Measurements from ENCODE around the gene NCKAP5. TPM values are rescaled to one million over a fixed set of nuclear protein-coding genes. Genes with fewer than 3 reads are reported as not detected.

NCKAP5 gene
- total and polyA plus RNA-seq, 9 of the 15 experiments (the other 6 are each of a cell fraction or from before 2014, with no cell fraction given): not detected

- TF ChIP-seq SNAPC5 (CRISPR knock-in tag; IDR thresholded peaks at IDR 0.05) (no peak), ZKSCAN8 (CRISPR knock-in tag; IDR thresholded peaks at IDR 0.05) (no peak), SP2 (IDR thresholded peaks at IDR 0.05; ENCODE audit: extremely low read depth, low read depth, low read length, poor library complexity, severe bottlenecking) (no peak)
- TF ChIP-seq, protein P1, sequence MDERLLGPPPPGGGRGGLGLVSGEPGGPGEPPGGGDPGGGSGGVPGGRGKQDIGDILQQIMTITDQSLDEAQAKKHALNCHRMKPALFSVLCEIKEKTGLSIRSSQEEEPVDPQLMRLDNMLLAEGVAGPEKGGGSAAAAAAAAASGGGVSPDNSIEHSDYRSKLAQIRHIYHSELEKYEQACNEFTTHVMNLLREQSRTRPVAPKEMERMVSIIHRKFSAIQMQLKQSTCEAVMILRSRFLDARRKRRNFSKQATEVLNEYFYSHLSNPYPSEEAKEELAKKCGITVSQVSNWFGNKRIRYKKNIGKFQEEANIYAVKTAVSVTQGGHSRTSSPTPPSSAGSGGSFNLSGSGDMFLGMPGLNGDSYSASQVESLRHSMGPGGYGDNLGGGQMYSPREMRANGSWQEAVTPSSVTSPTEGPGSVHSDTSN (CRISPR knock-in tag; IDR thresholded peaks at IDR 0.05; ENCODE audit: low read depth): no peak
- TF ChIP-seq, protein P1 (tag; conservative IDR thresholded peaks at IDR 0.05; ENCODE audit: low read depth): no peak
These were observed 754.8 kb downstream of the NCKAP5 start (continued) for GRCh38 chr2:132813422-132813821.

DNA sequence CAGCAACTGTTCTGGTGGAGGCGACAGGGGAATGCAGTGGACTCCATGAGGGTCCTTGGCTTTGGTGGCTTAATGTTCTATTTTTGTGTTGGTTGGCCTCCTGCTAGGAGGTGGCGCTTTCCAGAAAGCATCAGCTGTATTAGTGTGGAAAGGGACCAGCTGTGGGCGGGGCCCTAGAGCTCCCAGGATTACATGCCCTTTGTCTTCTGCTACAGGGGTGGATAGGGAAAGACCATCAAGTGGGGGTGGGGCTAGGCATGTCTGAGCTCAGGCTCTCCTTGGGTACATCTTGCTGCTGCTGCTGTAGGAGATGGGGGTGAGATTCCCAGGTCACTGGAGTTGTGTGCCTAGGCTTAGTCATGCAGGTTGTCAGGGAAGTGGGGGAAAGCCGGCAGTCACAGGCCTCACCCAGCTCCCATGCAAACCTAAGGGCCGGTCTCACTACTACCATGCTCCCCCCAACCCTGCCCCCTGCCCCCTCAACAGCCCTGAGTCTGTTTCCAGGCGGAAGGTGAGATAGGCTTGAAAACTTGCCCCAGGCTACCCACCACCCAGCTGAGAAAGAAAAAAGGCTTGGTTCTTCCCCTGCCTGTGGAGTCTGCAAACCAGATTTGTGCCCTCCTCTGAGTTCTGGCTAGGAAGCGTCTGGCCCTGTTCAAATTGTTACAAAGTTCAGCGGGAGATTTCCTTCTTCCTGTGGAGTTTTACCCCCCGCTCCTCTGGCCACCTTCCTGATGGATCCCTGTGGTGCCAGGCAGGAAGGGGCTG, 756.9 kb downstream of the NCKAP5 start:
- BruUV-seq (replicated peaks): no TSS peak
- Histone ChIP-seq H3K79me2 (ENCODE audit: control insufficient read depth, insufficient read depth, low read length) (no peaks in the 10 kb centered on the region), H3K27me3 (ENCODE audit: control insufficient read depth in 2 of 2, insufficient read depth in 2 of 2, low read length in 2 of 2) (no peaks in the 10 kb centered on the region), H3K9me3 (replicated peaks; ENCODE audit: control insufficient read depth, insufficient read depth, low read depth, low read length) (no peaks in the 10 kb centered on the region), H3K9me1 (ENCODE audit: control insufficient read depth, insufficient read depth, low read length) (no peaks in the 10 kb centered on the region), H3K4me1 (replicated peaks in 1 of 2; ENCODE audit: control insufficient read depth in 2 of 2, insufficient read depth in 2 of 2, low read length in 2 of 2) (no peaks in the 10 kb centered on the region), H3K4me3 (no peak overlapping the region), H3K27ac (ENCODE audit: extremely low read depth, low read depth, low read length) (no peak overlapping the region), H3K36me3 (ENCODE audit: control insufficient read depth, insufficient read depth, low read length) (no peaks in the 10 kb centered on the region), H3K9ac (ENCODE audit: insufficient read depth in 1 of 2, low read depth in 2 of 2, low read length in 2 of 2) (no peak overlapping the region), H2AFZ (ENCODE audit: low read depth, low read length) (no peak overlapping the region), H4K20me1 (replicated peaks; ENCODE audit: control insufficient read depth, insufficient read depth, low read length) (no peaks in the 10 kb centered on the region), H3K4me2 (ENCODE audit: insufficient read depth, low read length) (no peak overlapping the region)
- TF ChIP-seq ARID3A (IDR thresholded peaks at IDR 0.05; ENCODE audit: borderline replicate concordance, low read depth, low read length) (no peak), MLLT1 (IDR thresholded peaks at IDR 0.05) (no peak)
- ChIA-PET CTCF (ENCODE audit: low intra/inter-chr PET ratio) (no interaction called here), POLR2A (interaction anchor here (0.7 to 1.5 kb wide), 2 partner anchors 8 to 34 kb away, joined by 3 read pairs; no protein-coding TSS in a partner anchor)
- in situ Hi-C loops (cut with MboI): no loop called here
- intact Hi-C loops (cut with micrococcal nuclease): no loop called here
- 0% methylated on average over 7 of the region's 9 CpGs for WGBS (ENCODE audit: insufficient coverage, low coverage, missing lambda C conversion rate)
- FAIRE-seq (no peak), ATAC-seq (no peak), DNase-seq (ENCODE audit: extremely low read depth in 1 of 4, low spot score in 3 of 4) (no peak)

Measured in K562 (cell line).